WERI-Rb-1 (cell line): ENCODE measurements around the gene F2.

Experiments used
- DNase-seq: peaks from one replicate; pipeline ENCODE4 v3.0.0-alpha.2; 2020
- H3K27ac ChIP-seq: fragments of 250-450 bp; sonication (Bioruptor Pico); 2 replicates; pipeline ENCODE4 v1.5.1; 2020; ENCODE audit warnings: mild to moderate bottlenecking, moderate library complexity
- H3K27me3 ChIP-seq: fragments of 250-450 bp; sonication (Bioruptor Pico); 2 replicates; pipeline ENCODE4 v1.5.1; 2021; ENCODE audit warnings: mild to moderate bottlenecking, low read depth, moderate library complexity; ENCODE audit not compliant: insufficient read depth, severe bottlenecking
- H3K36me3 ChIP-seq: fragments of 250-450 bp; sonication (Bioruptor Pico); 2 replicates; pipeline ENCODE4 v1.5.1; 2020; ENCODE audit warnings: mild to moderate bottlenecking, moderate library complexity
- H3K4me3 ChIP-seq: 2 replicates; pipeline ENCODE4 v1.5.1; 2011; ENCODE audit warnings: low read depth, mild to moderate bottlenecking, control low read depth, low read length
- H3K9me3 ChIP-seq: fragments of 250-450 bp; sonication (Bioruptor Pico); 2 replicates; pipeline ENCODE4 v1.5.1; 2021; ENCODE audit warnings: mild to moderate bottlenecking, moderate library complexity; ENCODE audit not compliant: severe bottlenecking
- CTCF ChIP-seq: IDR thresholded peaks from 2 replicates; pipeline ENCODE4 v1.5.1; 2011; ENCODE audit warnings: low read depth, mild to moderate bottlenecking, control low read depth, inconsistent platforms, low read length

F2 gene

GRCh38 chr11:46718155-46719019 lies 626 bp upstream of the F2 start:
- Histone ChIP-seq H3K9me3 (no peaks in the 10 kb centered on the region), H3K4me3 (no peak overlapping the region), H3K27me3 (no peaks in the 10 kb centered on the region), H3K36me3 (no peaks in the 10 kb centered on the region), H3K27ac (no peak overlapping the region)
- TF ChIP-seq CTCF = no peak
- DNase-seq = no peak

DNA sequence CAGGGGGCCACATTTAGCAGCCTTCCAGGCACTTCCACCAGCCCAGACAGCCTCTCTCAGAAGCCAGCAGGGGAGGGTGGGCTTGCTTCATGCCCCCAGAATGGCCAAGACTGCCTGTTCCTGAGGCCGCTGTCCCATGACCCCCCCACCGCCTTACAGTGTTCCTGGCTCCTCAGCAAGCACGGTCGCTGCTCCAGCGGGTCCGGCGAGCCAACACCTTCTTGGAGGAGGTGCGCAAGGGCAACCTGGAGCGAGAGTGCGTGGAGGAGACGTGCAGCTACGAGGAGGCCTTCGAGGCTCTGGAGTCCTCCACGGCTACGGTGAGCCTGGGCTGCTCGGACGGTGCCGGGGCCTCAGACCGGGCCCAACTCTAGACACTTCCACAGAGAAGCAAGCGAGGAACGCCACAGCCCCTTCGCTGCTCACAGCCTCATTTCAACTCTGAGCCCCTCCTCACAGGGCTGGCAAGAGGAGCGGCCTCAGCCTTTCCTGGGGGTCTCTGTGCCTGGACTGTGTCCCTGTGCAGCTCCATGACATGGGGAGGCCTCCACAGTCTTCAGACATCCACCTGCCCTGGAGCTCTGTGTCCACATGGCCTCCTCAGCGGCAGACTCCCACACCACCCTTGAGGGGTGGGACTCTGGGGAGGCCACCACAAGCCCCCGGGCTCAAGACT lies 668 bp downstream of the F2 start:
- DNase-seq = no peak
- no peak for TF ChIP-seq CTCF
- Histone ChIP-seq H3K9me3 (no peaks in the 10 kb centered on the region), H3K4me3 (no peak overlapping the region), H3K27me3 (no peaks in the 10 kb centered on the region), H3K36me3 (no peaks in the 10 kb centered on the region), H3K27ac (no peak overlapping the region)

DNA sequence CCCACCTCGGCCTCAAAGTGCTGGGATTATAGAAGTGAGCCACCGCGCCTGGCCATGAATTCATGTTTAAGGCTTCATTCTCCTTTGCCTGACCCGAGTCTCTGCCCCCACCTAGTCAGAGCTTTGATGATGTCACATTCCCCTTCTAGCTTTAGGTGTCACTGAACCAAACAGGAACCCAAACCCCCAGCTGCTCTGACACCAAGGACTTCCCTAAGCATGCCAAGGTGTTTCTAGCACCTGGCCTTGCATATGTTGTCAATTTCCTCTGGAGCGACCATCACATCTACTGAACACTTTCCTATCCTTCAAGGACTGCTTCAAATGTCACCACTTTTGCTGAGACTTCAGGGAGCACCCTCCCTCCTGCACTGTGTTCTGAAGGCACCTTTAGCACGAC lies 2.3 kb downstream of the F2 start:
- Histone ChIP-seq H3K4me3 (no peak overlapping the region), H3K27ac (no peak overlapping the region), H3K27me3 (no peaks in the 10 kb centered on the region), H3K36me3 (no peaks in the 10 kb centered on the region), H3K9me3 (no peaks in the 10 kb centered on the region)
- DNase-seq = no peak
- no peak for TF ChIP-seq CTCF

DNA sequence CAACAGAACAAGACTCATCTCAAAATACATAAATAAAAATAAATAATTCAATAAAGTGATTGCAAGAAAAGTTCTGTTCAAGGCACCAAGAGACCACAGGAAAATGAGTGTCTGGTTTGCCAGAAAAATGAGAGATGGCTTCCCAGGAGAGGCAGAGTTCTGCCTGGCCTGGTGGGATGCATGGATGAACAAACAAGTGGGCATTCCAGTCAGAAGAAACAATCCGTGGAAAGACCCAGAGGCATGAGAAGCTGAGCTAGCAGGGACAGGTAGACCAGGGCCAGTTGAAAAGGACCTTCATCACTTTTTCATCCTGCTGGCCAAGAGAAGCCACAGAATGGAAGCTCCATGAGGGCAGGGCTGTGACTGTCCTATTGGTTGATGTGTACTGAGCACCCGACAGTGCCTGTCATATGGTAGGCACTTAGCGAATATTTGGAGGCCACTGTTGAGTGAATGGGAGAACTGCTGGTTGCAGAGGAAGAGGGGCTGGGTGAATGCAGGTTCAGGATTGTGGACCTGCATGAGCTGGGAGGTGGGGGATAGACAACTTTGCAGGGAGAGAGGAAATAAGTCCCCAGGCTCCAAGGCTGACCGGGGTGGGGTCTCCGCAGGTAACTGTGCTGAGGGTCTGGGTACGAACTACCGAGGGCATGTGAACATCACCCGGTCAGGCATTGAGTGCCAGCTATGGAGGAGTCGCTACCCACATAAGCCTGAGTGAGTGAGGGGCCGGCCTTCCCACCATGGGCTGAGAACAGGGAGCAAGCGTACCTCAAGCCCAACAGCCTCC lies 3.7 kb downstream of the F2 start:
- H3K27ac ChIP-seq = no peak overlapping the region
- DNase-seq = no peak
- no peaks in the 10 kb centered on the region for H3K36me3 ChIP-seq
- H3K4me3 ChIP-seq = no peak overlapping the region
- H3K27me3 ChIP-seq = no peaks in the 10 kb centered on the region
- TF ChIP-seq CTCF = no peak
- no peaks in the 10 kb centered on the region for H3K9me3 ChIP-seq

DNA sequence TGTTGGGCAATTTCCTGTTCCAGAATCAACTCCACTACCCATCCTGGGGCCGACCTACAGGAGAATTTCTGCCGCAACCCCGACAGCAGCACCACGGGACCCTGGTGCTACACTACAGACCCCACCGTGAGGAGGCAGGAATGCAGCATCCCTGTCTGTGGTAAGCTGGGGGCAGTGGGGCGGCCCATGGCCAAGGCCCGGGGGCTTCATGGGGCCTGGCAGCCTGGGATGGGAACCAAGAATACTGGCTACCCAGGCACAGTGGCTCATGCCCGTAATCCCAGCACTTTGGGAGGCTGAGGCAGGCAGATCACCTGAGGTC lies 4.3 kb downstream of the F2 start:
- Histone ChIP-seq H3K4me3 (no peak overlapping the region), H3K9me3 (no peaks in the 10 kb centered on the region), H3K36me3 (no peaks in the 10 kb centered on the region), H3K27ac (no peak overlapping the region), H3K27me3 (no peaks in the 10 kb centered on the region)
- no peak for TF ChIP-seq CTCF
- no peak for DNase-seq
